Activated T-helper 1 cell treated with anti-CD3 and anti-CD28 coated beads, Interleukin-12 subunit alpha, Interleukin-12 subunit beta, Interleukin-2, Interleukin-4 antibody, amounts not matched to agents 30 ng/mL and 10 ng/mL and 1 ng/mL, durations not matched to agents 14 hours and 24 hours and 36 hours (primary cell): ENCODE measurements around the gene ZNF618. TPM values are rescaled to one million over a fixed set of nuclear protein-coding genes. Genes with fewer than 3 reads are reported as not detected.

Experiments
- DNase-seq: peaks from one replicate; pipeline ENCODE4 v3.0.0; 2021; ENCODE audit warnings: low spot score
- H3K27ac Mint-ChIP-seq: one replicate; pipeline ENCODE4 v1.8.0; 2021; ENCODE audit warnings: mild to moderate bottlenecking, mixed read lengths
- H3K27me3 Mint-ChIP-seq: one replicate; pipeline ENCODE4 v1.8.0; 2022; ENCODE audit warnings: mild to moderate bottlenecking, moderate library complexity, mixed read lengths; ENCODE audit not compliant: insufficient read depth
- H3K36me3 Mint-ChIP-seq: one replicate; pipeline ENCODE4 v1.8.0; 2021; ENCODE audit warnings: low read depth, mixed read lengths
- H3K4me1 Mint-ChIP-seq: one replicate; pipeline ENCODE4 v1.8.0; 2021; ENCODE audit warnings: low read depth, mixed read lengths
- H3K4me3 Mint-ChIP-seq: one replicate; pipeline ENCODE4 v1.8.0; 2021; ENCODE audit warnings: mild to moderate bottlenecking, moderate library complexity, mixed read lengths
- H3K9me3 Mint-ChIP-seq: one replicate; pipeline ENCODE4 v1.8.0; 2021; ENCODE audit warnings: mixed read lengths
- intact Hi-C: fragments of 100-400 bp; cut with micrococcal nuclease; formaldehyde crosslinking; loops from one replicate; pipeline ENCODE4 v1.15.1; 2024
- total RNA-seq: library from RNA; stranded (reverse); gene quantifications from 2 replicates; pipeline ENCODE4 v1.2.3, GENCODE V29; 2022

The ZNF618 gene
- total RNA-seq, 1 donor from 2014 or later: 0.16 TPM

GRCh38 chr9:113985968-113986585 lies 110.0 kb downstream of the ZNF618 start:
- intact Hi-C loops: no loop called here
- no peak overlapping the region for H3K4me3 Mint-ChIP-seq
- H3K36me3 Mint-ChIP-seq: no peaks in the 10 kb centered on the region
- H3K27me3 Mint-ChIP-seq: no peaks in the 10 kb centered on the region
- H3K9me3 Mint-ChIP-seq: no peaks in the 10 kb centered on the region
- H3K4me1 Mint-ChIP-seq: no peaks in the 10 kb centered on the region
- DNase-seq: no peak
- no peak overlapping the region for H3K27ac Mint-ChIP-seq

GRCh38 chr9:113986931-113987330 lies 110.8 kb downstream of the ZNF618 start:
- Mint-ChIP-seq H3K9me3 (no peaks in the 10 kb centered on the region), H3K4me3 (no peak overlapping the region), H3K4me1 (no peaks in the 10 kb centered on the region), H3K27me3 (no peaks in the 10 kb centered on the region), H3K36me3 (no peaks in the 10 kb centered on the region), H3K27ac (no peak overlapping the region)
- DNase-seq: no peak
- intact Hi-C loops: no loop called here

- H3K9me3 Mint-ChIP-seq: no peaks in the 10 kb centered on the region
- H3K27ac Mint-ChIP-seq: no peak overlapping the region
- H3K36me3 Mint-ChIP-seq: no peaks in the 10 kb centered on the region
- intact Hi-C loops: no loop called here
- H3K4me1 Mint-ChIP-seq: no peaks in the 10 kb centered on the region
- no peak overlapping the region for H3K4me3 Mint-ChIP-seq
- no peak for DNase-seq
- no peaks in the 10 kb centered on the region for H3K27me3 Mint-ChIP-seq
These were observed 111.4 kb downstream of the ZNF618 start for GRCh38 chr9:113987526-113987925.

GRCh38 chr9:113988385-113989016 lies 112.4 kb downstream of the ZNF618 start:
- Mint-ChIP-seq H3K9me3 (no peaks in the 10 kb centered on the region), H3K27ac (no peak overlapping the region), H3K4me1 (no peaks in the 10 kb centered on the region), H3K27me3 (no peaks in the 10 kb centered on the region), H3K36me3 (no peaks in the 10 kb centered on the region), H3K4me3 (no peak overlapping the region)
- intact Hi-C loops: no loop called here
- DNase-seq: no peak

GRCh38 chr9:113989017-113989713 lies 113.1 kb downstream of the ZNF618 start:
- H3K4me3 Mint-ChIP-seq: no peak overlapping the region
- intact Hi-C loops: no loop called here
- no peak overlapping the region for H3K27ac Mint-ChIP-seq
- no peak for DNase-seq
- no peaks in the 10 kb centered on the region for H3K4me1 Mint-ChIP-seq
- no peaks in the 10 kb centered on the region for H3K9me3 Mint-ChIP-seq
- H3K27me3 Mint-ChIP-seq: peaks cover 4% of the 10 kb centered on the region
- no peaks in the 10 kb centered on the region for H3K36me3 Mint-ChIP-seq

- H3K27me3 Mint-ChIP-seq: peaks cover 4% of the 10 kb centered on the region
- H3K4me3 Mint-ChIP-seq: no peak overlapping the region
- intact Hi-C loops: no loop called here
- no peak overlapping the region for H3K27ac Mint-ChIP-seq
- H3K9me3 Mint-ChIP-seq: no peaks in the 10 kb centered on the region
- no peaks in the 10 kb centered on the region for H3K4me1 Mint-ChIP-seq
- no peaks in the 10 kb centered on the region for H3K36me3 Mint-ChIP-seq
- DNase-seq: no peak
These were observed 113.8 kb downstream of the ZNF618 start for GRCh38 chr9:113989714-113990569.

- no peak for DNase-seq
- H3K9me3 Mint-ChIP-seq: no peaks in the 10 kb centered on the region
- H3K4me3 Mint-ChIP-seq: no peak overlapping the region
- H3K4me1 Mint-ChIP-seq: no peaks in the 10 kb centered on the region
- intact Hi-C loops: no loop called here
- H3K27me3 Mint-ChIP-seq: peaks cover 4% of the 10 kb centered on the region
- H3K36me3 Mint-ChIP-seq: no peaks in the 10 kb centered on the region
- no peak overlapping the region for H3K27ac Mint-ChIP-seq
These were observed 114.4 kb downstream of the ZNF618 start for GRCh38 chr9:113990570-113990907.

- Mint-ChIP-seq H3K4me3 (no peak overlapping the region), H3K4me1 (no peaks in the 10 kb centered on the region), H3K9me3 (no peaks in the 10 kb centered on the region), H3K27ac (no peak overlapping the region), H3K27me3 (peaks cover 4% of the 10 kb centered on the region), H3K36me3 (no peaks in the 10 kb centered on the region)
- intact Hi-C loops: no loop called here
- DNase-seq: no peak
These were observed 114.9 kb downstream of the ZNF618 start for GRCh38 chr9:113990975-113991471.

GRCh38 chr9:113991714-113992113 lies 115.6 kb downstream of the ZNF618 start:
- Mint-ChIP-seq H3K27me3 (peaks cover 4% of the 10 kb centered on the region), H3K9me3 (no peaks in the 10 kb centered on the region), H3K36me3 (no peaks in the 10 kb centered on the region), H3K4me1 (no peaks in the 10 kb centered on the region), H3K27ac (no peak overlapping the region), H3K4me3 (no peak overlapping the region)
- intact Hi-C loops: no loop called here
- no peak for DNase-seq

- no peak overlapping the region for H3K27ac Mint-ChIP-seq
- intact Hi-C loops: no loop called here
- H3K4me3 Mint-ChIP-seq: no peak overlapping the region
- peaks cover 4% of the 10 kb centered on the region for H3K27me3 Mint-ChIP-seq
- H3K9me3 Mint-ChIP-seq: no peaks in the 10 kb centered on the region
- no peaks in the 10 kb centered on the region for H3K36me3 Mint-ChIP-seq
- DNase-seq: no peak
- no peaks in the 10 kb centered on the region for H3K4me1 Mint-ChIP-seq
These were observed 116.3 kb downstream of the ZNF618 start for GRCh38 chr9:113992276-113992951.

- H3K27me3 Mint-ChIP-seq: peaks cover 4% of the 10 kb centered on the region
- H3K9me3 Mint-ChIP-seq: no peaks in the 10 kb centered on the region
- H3K27ac Mint-ChIP-seq: no peak overlapping the region
- DNase-seq: no peak
- H3K4me1 Mint-ChIP-seq: no peaks in the 10 kb centered on the region
- no peaks in the 10 kb centered on the region for H3K36me3 Mint-ChIP-seq
- intact Hi-C loops: no loop called here
- no peak overlapping the region for H3K4me3 Mint-ChIP-seq
These were observed 116.9 kb downstream of the ZNF618 start for GRCh38 chr9:113992994-113993393.

GRCh38 chr9:113993838-113994540 lies 117.9 kb downstream of the ZNF618 start:
- intact Hi-C loops: no loop called here
- H3K27me3 Mint-ChIP-seq: peaks cover 4% of the 10 kb centered on the region
- no peak overlapping the region for H3K27ac Mint-ChIP-seq
- H3K36me3 Mint-ChIP-seq: no peaks in the 10 kb centered on the region
- no peak for DNase-seq
- no peak overlapping the region for H3K4me3 Mint-ChIP-seq
- no peaks in the 10 kb centered on the region for H3K9me3 Mint-ChIP-seq
- H3K4me1 Mint-ChIP-seq: no peaks in the 10 kb centered on the region
